HEK293 (cell line): ENCODE data around the gene DYNC2I2.

Experiments
- CTCF ChIA-PET: fragments of 350-600 bp; formaldehyde crosslinking; extraction: SDS; loops from one replicate; lab custom pipeline; 2021; ENCODE audit warnings: antibody characterized with exemption; lab: Yijun Ruan, JAX
- POLR2A ChIA-PET: fragments of 300-600 bp; formaldehyde crosslinking; extraction: SDS; loops from one replicate; lab custom pipeline; 2020; ENCODE audit warnings: antibody characterized with exemption, inconsistent platforms; lab: Yijun Ruan, JAX
- H3K27ac ChIP-seq: fragments of 200-500 bp; sonication (Bioruptor generic); 2 replicates; pipeline ENCODE4 v1.5.1; 2014; ENCODE audit warnings: low read depth, low read length, control low read depth, inconsistent platforms; ENCODE audit errors: extremely low read depth
- H3K36me3 ChIP-seq, 2 experiments: fragments of 200-500 bp in 1 of 2; sonication (Bioruptor generic) in 1 of 2; 1 replicate in 1 of 2; 2 replicates in 1 of 2; pipeline ENCODE4 v1.5.1; 2014 to 2017; ENCODE audit warnings: inconsistent platforms in 2 of 2, low read length in 2 of 2; ENCODE audit not compliant: control insufficient read depth in 2 of 2, insufficient read depth in 1 of 2
- H3K4me1 ChIP-seq: fragments of 200-500 bp; sonication (Bioruptor generic); 2 replicates; pipeline ENCODE4 v1.5.1; 2014; ENCODE audit warnings: mild to moderate bottlenecking, low read length, inconsistent platforms; ENCODE audit not compliant: control insufficient read depth, insufficient read depth
- H3K4me3 ChIP-seq: 2 replicates; pipeline ENCODE4 v1.5.1; 2011; ENCODE audit warnings: low read depth, mild to moderate bottlenecking, control low read depth, low read length, moderate library complexity
- H3K9me3 ChIP-seq: fragments of 200-500 bp; sonication (Bioruptor generic); 2 replicates; pipeline ENCODE4 v1.5.1; 2014; ENCODE audit warnings: low read depth, low read length, inconsistent platforms; ENCODE audit not compliant: control insufficient read depth, insufficient read depth
- BCL6B ChIP-seq: fragments of 450-650 bp; formaldehyde crosslinking; IDR thresholded peaks from 2 replicates; pipeline ENCODE4 v1.5.1; 2017; ENCODE audit warnings: missing biosample characterization, missing genetic modification characterization
- HOXD13 ChIP-seq: sonication (generic); formaldehyde crosslinking; IDR thresholded peaks from 2 replicates; pipeline ENCODE4 v1.8.0; 2022; ENCODE audit warnings: missing genetic modification reagents, borderline replicate concordance
- KLF16 ChIP-seq: fragments of 450-650 bp; formaldehyde crosslinking; IDR thresholded peaks from 2 replicates; pipeline ENCODE4 v1.5.1; 2017; ENCODE audit warnings: missing biosample characterization, missing genetic modification characterization
- KLF8 ChIP-seq: fragments of 450-650 bp; formaldehyde crosslinking; IDR thresholded peaks from 2 replicates; pipeline ENCODE4 v1.5.1; 2016; ENCODE audit warnings: missing biosample characterization, missing genetic modification characterization
- PRDM10 ChIP-seq: fragments of 450-650 bp; formaldehyde crosslinking; IDR thresholded peaks from 2 replicates; pipeline ENCODE4 v1.5.1; 2016; ENCODE audit warnings: missing biosample characterization, missing genetic modification characterization
- SALL2 ChIP-seq: fragments of 450-650 bp; formaldehyde crosslinking; IDR thresholded peaks from 2 replicates; pipeline ENCODE4 v1.5.0; 2017; ENCODE audit warnings: missing biosample characterization, mild to moderate bottlenecking, missing genetic modification characterization, borderline replicate concordance
- TRIM28 ChIP-seq: IDR thresholded peaks from 2 replicates; pipeline ENCODE4 v1.6.1; 2011; ENCODE audit warnings: low read length, control low read depth, borderline replicate concordance
- YY2 ChIP-seq: fragments of 450-650 bp; formaldehyde crosslinking; IDR thresholded peaks from 2 replicates; pipeline ENCODE4 v1.5.1; 2016; ENCODE audit warnings: missing biosample characterization, missing genetic modification characterization
- ZBTB44 ChIP-seq: fragments of 450-650 bp; IDR thresholded peaks from 2 replicates; pipeline ENCODE4 v1.5.1; 2018; ENCODE audit warnings: missing biosample characterization, mild to moderate bottlenecking, missing genetic modification characterization
- ZIC2 ChIP-seq: fragments of 450-650 bp; formaldehyde crosslinking; IDR thresholded peaks from 2 replicates; pipeline ENCODE4 v1.5.1; 2016; ENCODE audit warnings: missing biosample characterization, missing genetic modification characterization
- ZNF155 ChIP-seq: fragments of 450-650 bp; formaldehyde crosslinking; IDR thresholded peaks from 2 replicates; pipeline ENCODE4 v1.5.1; 2016; ENCODE audit warnings: missing biosample characterization, missing genetic modification characterization
- ZNF174 ChIP-seq: fragments of 450-650 bp; formaldehyde crosslinking; IDR thresholded peaks from 2 replicates; pipeline ENCODE4 v1.5.0; 2017; ENCODE audit warnings: missing biosample characterization, mild to moderate bottlenecking, missing genetic modification characterization
- ZNF280D ChIP-seq: fragments of 450-650 bp; formaldehyde crosslinking; IDR thresholded peaks from 2 replicates; pipeline ENCODE4 v1.5.1; 2016; ENCODE audit warnings: missing biosample characterization, missing genetic modification characterization
- ZNF292 ChIP-seq: fragments of 450-650 bp; formaldehyde crosslinking; IDR thresholded peaks from 2 replicates; pipeline ENCODE4 v1.5.1; 2016; ENCODE audit warnings: low read depth, missing biosample characterization, missing genetic modification characterization, borderline replicate concordance
- ZNF350 ChIP-seq: fragments of 450-650 bp; formaldehyde crosslinking; IDR thresholded peaks from 2 replicates; pipeline ENCODE4 v1.5.0; 2017; ENCODE audit warnings: missing biosample characterization, mild to moderate bottlenecking, missing genetic modification characterization
- ZNF423 ChIP-seq: fragments of 450-650 bp; formaldehyde crosslinking; IDR thresholded peaks from 2 replicates; pipeline ENCODE4 v1.5.1; 2016; ENCODE audit warnings: missing biosample characterization, missing genetic modification characterization
- ZNF488 ChIP-seq: fragments of 450-650 bp; formaldehyde crosslinking; IDR thresholded peaks from 2 replicates; pipeline ENCODE4 v1.5.1; 2016; ENCODE audit warnings: missing biosample characterization, missing genetic modification characterization
- ZNF529 ChIP-seq: fragments of 450-650 bp; formaldehyde crosslinking; IDR thresholded peaks from 2 replicates; pipeline ENCODE4 v1.5.1; 2017; ENCODE audit warnings: missing genetic modification characterization, missing biosample characterization; ENCODE audit not compliant: insufficient replicate concordance
- ZNF571 ChIP-seq: fragments of 450-650 bp; formaldehyde crosslinking; IDR thresholded peaks from 2 replicates; pipeline ENCODE4 v1.5.0; 2017; ENCODE audit warnings: missing biosample characterization, missing genetic modification characterization
- ZNF621 ChIP-seq: fragments of 450-650 bp; formaldehyde crosslinking; IDR thresholded peaks from 2 replicates; pipeline ENCODE4 v1.5.1; 2017; ENCODE audit warnings: missing biosample characterization, missing genetic modification characterization
- ZNF629 ChIP-seq: fragments of 450-650 bp; formaldehyde crosslinking; IDR thresholded peaks from 2 replicates; pipeline ENCODE4 v1.5.1; 2017; ENCODE audit warnings: missing biosample characterization, missing genetic modification characterization
- ZNF677 ChIP-seq: fragments of 450-650 bp; IDR thresholded peaks from 2 replicates; pipeline ENCODE4 v1.5.0; 2018; ENCODE audit warnings: missing biosample characterization, mild to moderate bottlenecking, missing genetic modification characterization, moderate library complexity
- ZNF707 ChIP-seq: fragments of 450-650 bp; formaldehyde crosslinking; IDR thresholded peaks from 2 replicates; pipeline ENCODE4 v1.5.1; 2016; ENCODE audit warnings: missing biosample characterization, missing genetic modification characterization
- ZNF785 ChIP-seq: fragments of 450-650 bp; formaldehyde crosslinking; IDR thresholded peaks from 2 replicates; pipeline ENCODE4 v1.5.1; 2016; ENCODE audit warnings: missing biosample characterization, missing genetic modification characterization
- ZNF830 ChIP-seq: fragments of 450-650 bp; IDR thresholded peaks from 2 replicates; pipeline ENCODE4 v1.5.0; 2018; ENCODE audit warnings: missing biosample characterization, missing genetic modification characterization, low read depth, mild to moderate bottlenecking, moderate library complexity

The DYNC2I2 gene

GRCh38 chr9:128629852-128630545, 26.6 kb downstream of the DYNC2I2 start:
- CTCF ChIA-PET = no interaction called here

GRCh38 chr9:128629136-128629535, 27.5 kb downstream of the DYNC2I2 start:
- H3K9me3 ChIP-seq = no peaks in the 10 kb centered on the region
- TF ChIP-seq ZNF155 (tag by site-specific recombination) (no peak), ZNF174 (tag by site-specific recombination) (no peak), ZNF280D (no peak), ZBTB44 (tag by site-specific recombination) (no peak), ZNF529 (tag by site-specific recombination) (no peak), ZNF488 (tag by site-specific recombination) (no peak), ZNF677 (no peak), YY2 (tag by site-specific recombination) (no peak), ZNF423 (tag by site-specific recombination) (no peak), ZNF571 (tag by site-specific recombination) (no peak), ZNF629 (tag by site-specific recombination) (no peak)
- peaks cover 0 to 96% of the 10 kb centered on the region in 2 experiments; a peak in 2 of 3 replicates for H3K36me3 ChIP-seq

More at GRCh38 chr9:128629852-128630545, 26.6 kb downstream of the DYNC2I2 start:
- Histone ChIP-seq H3K4me1 (no peaks in the 10 kb centered on the region), H3K27ac (no peak overlapping the region), H3K9me3 (no peaks in the 10 kb centered on the region), H3K36me3 (peaks cover 0 to 96% of the 10 kb centered on the region in 2 experiments; a peak in 2 of 3 replicates), H3K4me3 (no peak overlapping the region)
- POLR2A ChIA-PET = no interaction called here
- TF ChIP-seq KLF8 (tag by site-specific recombination) = no peak
- no peak for TF ChIP-seq BCL6B (tag by site-specific recombination)
- TF ChIP-seq SALL2 = no peak
- TF ChIP-seq ZNF621 (tag by site-specific recombination) = no peak
- no peak for TF ChIP-seq HOXD13 (CRISPR knock-in tag)
- TF ChIP-seq TRIM28 = no peak
- TF ChIP-seq ZNF707 (tag by site-specific recombination) = no peak
- TF ChIP-seq ZNF785 (tag by site-specific recombination) = no peak
- no peak for TF ChIP-seq KLF16
- no peak for TF ChIP-seq ZNF830 (tag by site-specific recombination)
- TF ChIP-seq ZNF350 = no peak
- no peak; the same call in 1 of the 2 replicates for TF ChIP-seq ZIC2 (tag by site-specific recombination)
- no peak for TF ChIP-seq ZNF292
- no peak for TF ChIP-seq PRDM10

More at GRCh38 chr9:128629136-128629535, 27.5 kb downstream of the DYNC2I2 start:
- no peaks in the 10 kb centered on the region for H3K4me1 ChIP-seq
- H3K4me3 ChIP-seq = no peak overlapping the region
- ChIA-PET POLR2A (no interaction called here), CTCF (no interaction called here)
- no peak overlapping the region for H3K27ac ChIP-seq
